ENCODE measurements around the gene SUSD6. TPM values are rescaled to one million over a fixed set of nuclear protein-coding genes. Genes with fewer than 3 reads are reported as not detected.

Gene SUSD6
- total RNA-seq, 1 experiment from 2014 or later, result 3.7 TPM

GRCh38 chr14:69658664-69659261, 47.4 kb downstream of the SUSD6 start:
- no peak for DNase-seq

More at GRCh38 chr14:69658664-69659261, 47.4 kb downstream of the SUSD6 start:
- Mint-ChIP-seq H3K36me3 (ENCODE audit: insufficient read depth in 1 of 3, low read depth in 3 of 3) (no peaks in the 10 kb centered on the region; a peak in 2 of 7 replicates), H3K4me1 (peaks cover 46 to 59% of the 10 kb centered on the region in 2 experiments), H3K4me3 (0 out of 5 replicates have a peak overlapping the region, but pooled peaks of 1 of the 2 experiments have one; percentile 4), H3K9me3 (no peaks in the 10 kb centered on the region), H3K27ac (peak overlapping the region in 2 of 3 experiments; percentile 48 to 79; a peak in 5 of 7 replicates), H3K27me3 (ENCODE audit: low read depth) (no peaks in the 10 kb centered on the region)
- Histone ChIP-seq H3K23ac (ENCODE audit: insufficient read length, low read depth, low read length) (no peak overlapping the region), H2BK120ac (ENCODE audit: low read depth, low read length, poor library complexity, severe bottlenecking) (no peak overlapping the region), H3K4ac (ENCODE audit: low read depth, low read length) (no peak overlapping the region), H4K8ac (replicated peaks; ENCODE audit: insufficient read length, low read depth, low read length) (no peak overlapping the region), H2BK5ac (ENCODE audit: insufficient read length, low read length) (no peak overlapping the region), H3K79me2 (ENCODE audit: insufficient read depth, low read length) (no peaks in the 10 kb centered on the region), H3K4me2 (ENCODE audit: insufficient read depth, insufficient read length, low read length) (no peak overlapping the region), H2BK20ac (ENCODE audit: low read depth, low read length, poor library complexity, severe bottlenecking) (no peak overlapping the region), H3K4me1 (ENCODE audit: insufficient read depth, low read length) (peaks cover 8% of the 10 kb centered on the region), H4K5ac (ENCODE audit: insufficient read length, low read depth, low read length) (no peak overlapping the region), H3K23me2 (ENCODE audit: insufficient read length, low read depth, low read length, poor library complexity, severe bottlenecking) (no peaks in the 10 kb centered on the region), H2AK5ac (ENCODE audit: insufficient read length, low read length) (no peak overlapping the region), H3K9me3 (ENCODE audit: control insufficient read depth, low read depth, low read length) (no peaks in the 10 kb centered on the region), H2BK15ac (ENCODE audit: low read depth, low read length) (no peak overlapping the region), H3K9ac (ENCODE audit: extremely low read depth, insufficient read length, low read length) (no peak overlapping the region), H3K79me1 (ENCODE audit: insufficient read depth, low read depth, low read length, poor library complexity, severe bottlenecking) (no peaks in the 10 kb centered on the region), H3K18ac (ENCODE audit: insufficient read length, low read depth, low read length) (no peak overlapping the region), H2BK12ac (ENCODE audit: insufficient read length, low read depth, low read length) (no peak overlapping the region), H3K56ac (ENCODE audit: insufficient read length, low read depth, low read length) (no peak overlapping the region), H4K20me1 (ENCODE audit: control insufficient read depth, insufficient read depth, insufficient read length) (no peaks in the 10 kb centered on the region), H3K27me3 (ENCODE audit: insufficient read depth, low read length) (no peaks in the 10 kb centered on the region), H2AFZ (ENCODE audit: low read length) (no peak overlapping the region), H3T11ph (ENCODE audit: low read length) (no peak overlapping the region), H4K91ac (ENCODE audit: insufficient read length, low read depth, low read length) (no peak overlapping the region), H3K14ac (ENCODE audit: insufficient read depth, low read length) (0 out of 2 replicates have a peak overlapping the region, but pooled peaks have one; percentile 24), H3K27ac (ENCODE audit: insufficient read length, low read depth, low read length) (no peak overlapping the region)
- TF ChIP-seq, protein P1, sequence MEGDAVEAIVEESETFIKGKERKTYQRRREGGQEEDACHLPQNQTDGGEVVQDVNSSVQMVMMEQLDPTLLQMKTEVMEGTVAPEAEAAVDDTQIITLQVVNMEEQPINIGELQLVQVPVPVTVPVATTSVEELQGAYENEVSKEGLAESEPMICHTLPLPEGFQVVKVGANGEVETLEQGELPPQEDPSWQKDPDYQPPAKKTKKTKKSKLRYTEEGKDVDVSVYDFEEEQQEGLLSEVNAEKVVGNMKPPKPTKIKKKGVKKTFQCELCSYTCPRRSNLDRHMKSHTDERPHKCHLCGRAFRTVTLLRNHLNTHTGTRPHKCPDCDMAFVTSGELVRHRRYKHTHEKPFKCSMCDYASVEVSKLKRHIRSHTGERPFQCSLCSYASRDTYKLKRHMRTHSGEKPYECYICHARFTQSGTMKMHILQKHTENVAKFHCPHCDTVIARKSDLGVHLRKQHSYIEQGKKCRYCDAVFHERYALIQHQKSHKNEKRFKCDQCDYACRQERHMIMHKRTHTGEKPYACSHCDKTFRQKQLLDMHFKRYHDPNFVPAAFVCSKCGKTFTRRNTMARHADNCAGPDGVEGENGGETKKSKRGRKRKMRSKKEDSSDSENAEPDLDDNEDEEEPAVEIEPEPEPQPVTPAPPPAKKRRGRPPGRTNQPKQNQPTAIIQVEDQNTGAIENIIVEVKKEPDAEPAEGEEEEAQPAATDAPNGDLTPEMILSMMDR (conservative IDR thresholded peaks at IDR 0.05), result no peak
- 100% methylated on average over 1 of the region's 8 CpGs for WGBS (ENCODE audit: extremely low coverage, insufficient read length, low lambda C conversion rate)
